HEK293T (cell line): ENCODE data around the gene NTN1.

Experiments
- ARNT ChIP-seq: fragments of 450-650 bp; IDR thresholded peaks from 2 replicates; pipeline ENCODE4 v1.6.1; 2017; ENCODE audit warnings: mild to moderate bottlenecking
- BHLHE40 ChIP-seq: fragments of 450-650 bp; IDR thresholded peaks from 2 replicates; pipeline ENCODE4 v1.6.1; 2016; ENCODE audit warnings: mild to moderate bottlenecking, moderate library complexity, borderline replicate concordance
- SP1 ChIP-seq: fragments of 450-650 bp; IDR thresholded peaks from 2 replicates; pipeline ENCODE4 v1.6.1; 2017

GRCh38 chr17:9205520-9206409, 184.5 kb downstream of the NTN1 start:
- no peak for TF ChIP-seq BHLHE40
- TF ChIP-seq SP1 = no peak
- TF ChIP-seq ARNT = no peak
